Effector memory CD4-positive, alpha-beta T cell (primary cell): ENCODE data around the gene SLC17A2.
"Not testable (repeated sequence)": the region's sequence is repeated elsewhere in the genome, so short reads cannot be mapped to it uniquely, and the experiment has no call there.

Source experiments
- DNase-seq, 3 donors: peaks; one replicate each; pipeline ENCODE4 v3.0.0-alpha.2; 2020
- H3K27ac ChIP-seq: 2 replicates; pipeline ENCODE4 v1.7.0; 2013; ENCODE audit warnings: mild to moderate bottlenecking, low read length, moderate library complexity; ENCODE audit not compliant: insufficient read depth, poor library complexity, severe bottlenecking
- H3K27me3 ChIP-seq: replicated peaks from 2 replicates; pipeline ENCODE4 v1.7.0; 2013; ENCODE audit warnings: mild to moderate bottlenecking, low read length; ENCODE audit not compliant: insufficient read depth, control insufficient read depth, poor library complexity, severe bottlenecking
- H3K36me3 ChIP-seq: 2 replicates; pipeline ENCODE4 v1.7.0; 2013; ENCODE audit warnings: mild to moderate bottlenecking, low read length, moderate library complexity; ENCODE audit not compliant: control insufficient read depth, insufficient read depth
- H3K4me1 ChIP-seq: 2 replicates; pipeline ENCODE4 v1.7.0; 2013; ENCODE audit warnings: low read length, mild to moderate bottlenecking; ENCODE audit not compliant: control insufficient read depth, insufficient read depth, poor library complexity, severe bottlenecking
- H3K4me3 ChIP-seq: 2 replicates; pipeline ENCODE4 v1.7.0; 2013; ENCODE audit warnings: low read length, low read depth, mild to moderate bottlenecking; ENCODE audit not compliant: insufficient read depth, poor library complexity, severe bottlenecking
- H3K9me3 ChIP-seq: 2 replicates; pipeline ENCODE4 v1.7.0; 2013; ENCODE audit warnings: mild to moderate bottlenecking, low read length, moderate library complexity; ENCODE audit not compliant: control insufficient read depth

Gene SLC17A2

GRCh38 chr6:25939593-25939992, 9.1 kb upstream of the SLC17A2 start:
- Histone ChIP-seq H3K36me3 (no peaks in the 10 kb centered on the region), H3K4me3 (no peak overlapping the region), H3K27ac (no peak overlapping the region), H3K4me1 (no peaks in the 10 kb centered on the region), H3K9me3 (no peaks in the 10 kb centered on the region), H3K27me3 (no peaks in the 10 kb centered on the region)
- DNase-seq: no peak

GRCh38 chr6:25935953-25936352, 5.5 kb upstream of the SLC17A2 start:
- no peaks in the 10 kb centered on the region for H3K36me3 ChIP-seq
- no peaks in the 10 kb centered on the region for H3K9me3 ChIP-seq
- H3K4me3 ChIP-seq: no peak overlapping the region
- DNase-seq: no peak
- no peaks in the 10 kb centered on the region for H3K27me3 ChIP-seq
- no peak overlapping the region for H3K27ac ChIP-seq
- no peaks in the 10 kb centered on the region for H3K4me1 ChIP-seq

GRCh38 chr6:25934735-25935313, 4.3 kb upstream of the SLC17A2 start:
- no peak overlapping the region for H3K27ac ChIP-seq
- no peak overlapping the region for H3K4me3 ChIP-seq
- H3K9me3 ChIP-seq: no peaks in the 10 kb centered on the region
- no peaks in the 10 kb centered on the region for H3K36me3 ChIP-seq
- DNase-seq: no peak
- H3K27me3 ChIP-seq: no peaks in the 10 kb centered on the region
- H3K4me1 ChIP-seq: no peaks in the 10 kb centered on the region

- no peaks in the 10 kb centered on the region for H3K9me3 ChIP-seq
Measured at GRCh38 chr6:25934156-25934555, 3.7 kb upstream of the SLC17A2 start.

GRCh38 chr6:25931411-25931709, 869 bp upstream of the SLC17A2 start:
- H3K4me3 ChIP-seq: no peak overlapping the region
- H3K4me1 ChIP-seq: no peaks in the 10 kb centered on the region
- no peak for DNase-seq
- H3K9me3 ChIP-seq: no peaks in the 10 kb centered on the region
- no peak overlapping the region for H3K27ac ChIP-seq
- H3K27me3 ChIP-seq: no peaks in the 10 kb centered on the region
- no peaks in the 10 kb centered on the region for H3K36me3 ChIP-seq

More at GRCh38 chr6:25934156-25934555, 3.7 kb upstream of the SLC17A2 start:
- H3K27me3 ChIP-seq: no peaks in the 10 kb centered on the region
- DNase-seq: no peak
- no peaks in the 10 kb centered on the region for H3K36me3 ChIP-seq
- H3K27ac ChIP-seq: no peak overlapping the region
- no peaks in the 10 kb centered on the region for H3K4me1 ChIP-seq
- H3K4me3 ChIP-seq: no peak overlapping the region

GRCh38 chr6:25929785-25930184, 706 bp downstream of the SLC17A2 start:
- H3K9me3 ChIP-seq, H3K27ac ChIP-seq, H3K27me3 ChIP-seq, H3K4me3 ChIP-seq, DNase-seq, H3K36me3 ChIP-seq, H3K4me1 ChIP-seq: not testable (repeated sequence)

- no peak for DNase-seq
- H3K27ac ChIP-seq: no peak overlapping the region
- H3K27me3 ChIP-seq: no peaks in the 10 kb centered on the region
- no peaks in the 10 kb centered on the region for H3K9me3 ChIP-seq
- H3K4me1 ChIP-seq: no peaks in the 10 kb centered on the region
- H3K4me3 ChIP-seq: no peak overlapping the region
- no peaks in the 10 kb centered on the region for H3K36me3 ChIP-seq
Measured at GRCh38 chr6:25928562-25929324, 1.7 kb downstream of the SLC17A2 start.

GRCh38 chr6:25927756-25928216, 2.7 kb downstream of the SLC17A2 start:
- DNase-seq: no peak
- no peak overlapping the region for H3K27ac ChIP-seq
- no peak overlapping the region for H3K4me3 ChIP-seq
- no peaks in the 10 kb centered on the region for H3K27me3 ChIP-seq
- H3K4me1 ChIP-seq: no peaks in the 10 kb centered on the region
- no peaks in the 10 kb centered on the region for H3K9me3 ChIP-seq
- no peaks in the 10 kb centered on the region for H3K36me3 ChIP-seq

- H3K9me3 ChIP-seq: no peaks in the 10 kb centered on the region
- H3K4me3 ChIP-seq: no peak overlapping the region
- no peak for DNase-seq
- no peaks in the 10 kb centered on the region for H3K36me3 ChIP-seq
- no peaks in the 10 kb centered on the region for H3K27me3 ChIP-seq
- no peak overlapping the region for H3K27ac ChIP-seq
- H3K4me1 ChIP-seq: no peaks in the 10 kb centered on the region
Measured at GRCh38 chr6:25927178-25927577, 3.3 kb downstream of the SLC17A2 start.

GRCh38 chr6:25925876-25926275, 4.6 kb downstream of the SLC17A2 start:
- DNase-seq: no peak
- H3K27me3 ChIP-seq: no peaks in the 10 kb centered on the region
- no peak overlapping the region for H3K27ac ChIP-seq
- H3K36me3 ChIP-seq: no peaks in the 10 kb centered on the region
- H3K4me1 ChIP-seq: no peaks in the 10 kb centered on the region
- no peak overlapping the region for H3K4me3 ChIP-seq
- H3K9me3 ChIP-seq: no peaks in the 10 kb centered on the region
